Pancreas (tissue), 10 donors: Measurements from ENCODE around the gene CTNNA2. TPM values are rescaled to one million over a fixed set of nuclear protein-coding genes. Genes with fewer than 3 reads are reported as not detected.

ENCODE experiments used
- ATAC-seq, 4 donors: fragments of 200-7000 bp; cut with Tn5 transposase; one replicate each; pipeline versions ENCODE4 v1.8.0 to v1.9.1; 2020; ENCODE audit warnings: mild to moderate bottlenecking in 4 of 4, moderate library complexity in 4 of 4
- DNase-seq, 6 donors: peaks; one replicate each; pipeline ENCODE4 v3.0.0-alpha.2; 2020
- FAIRE-seq: peaks from 2 replicates; lab custom pipeline; 2012; peaks lifted over from hg19 to GRCh38; lab: Jason Lieb, UNC
- H3K27ac ChIP-seq, 4 donors: fragments of 200-600 bp; sonication (generic); 1 replicate in 3 of 4; 2 replicates in 1 of 4; pipeline versions ENCODE4 v1.5.0 to v1.8.0; 2020
- H3K27me3 ChIP-seq, 4 donors: fragments of 200-600 bp; one replicate each; pipeline ENCODE4 v1.8.0; 2021
- H3K36me3 ChIP-seq, 3 donors: fragments of 200-600 bp; sonication (generic) in 1 of 3; one replicate each; pipeline versions ENCODE4 v1.5.0 to v1.8.0; 2020 to 2021
- H3K4me1 ChIP-seq, 3 donors: fragments of 200-600 bp; one replicate each; pipeline ENCODE4 v1.8.0; 2021
- H3K4me3 ChIP-seq, 4 donors: fragments of 200-600 bp; sonication (generic) in 2 of 4; one replicate each; pipeline versions ENCODE4 v1.5.0 to v1.8.0; 2020 to 2021
- H3K9me3 ChIP-seq, 4 donors: fragments of 200-600 bp; one replicate each; pipeline ENCODE4 v1.8.0; 2021
- CTCF ChIP-seq, 4 donors: fragments of 200-600 bp; sonication (generic) in 3 of 4; IDR thresholded peaks; one replicate each; pipeline versions ENCODE4 v1.5.0 to v1.8.0; 2021; ENCODE audit warnings: antibody characterized with exemption in 4 of 4
- WGBS, 2 donors: extraction: QIAGEN DNeasy Blood & Tissue Kit; methylation state at CpG; one replicate each; pipeline ENCODE4 v1.1.7; 2013; 5-methylcytosine and 5-hydroxymethylcytosine counted together
- intact Hi-C, 3 donors: fragments of 100-400 bp; cut with DNase I; formaldehyde crosslinking; loops; one replicate each; pipeline versions ENCODE4 v1.11.1 to v1.14.2; 2022
- polyA plus RNA-seq, 2 donors: library from polyadenylated mRNA; stranded (reverse); fragments of 200-250 nt; gene quantifications; one replicate each; pipeline ENCODE4 v1.2.3, GENCODE V29; 2013
- total RNA-seq, 6 donors: library from RNA; stranded (reverse); fragmentation: NEBNext Ultra II Directional in 4 of 6; extraction: Animal tissue kit (Norgen Biotek cat#: 25700) in 4 of 6; gene quantifications; one replicate each; pipeline versions ENCODE4 v1.2.1 to v1.2.4, GENCODE V29; 2021 to 2023
- donor health status: healthy with polysubstance abuse.
- donor health status: DM: no; HTN: no; CAD: no; lungs with moderate emphysema.
- donor health status: DM: no; HTN: no; CAD: no.
- donor health status: control.
- donor health status: control.
- donor health status: Bipolar disorder and iron deficiency.
- donor health status: DM: yes; HTN: yes; CAD: no.
- donor health status: DM: no; HTN: no; CAD: no.
- donor health status: DM: no; HTN: no; CAD: no.
- donor health status: DM: yes; HTN: yes; CAD: no.

Gene CTNNA2
- total and polyA plus RNA-seq, 8 donors: 0.25 to 12.1 (median 2.1) TPM

- no peak overlapping the region for H3K27ac ChIP-seq
- H3K27me3 ChIP-seq: no peaks in the 10 kb centered on the region
- no peak for DNase-seq
- no peaks in the 10 kb centered on the region for H3K4me1 ChIP-seq
- no peaks in the 10 kb centered on the region for H3K36me3 ChIP-seq
- H3K9me3 ChIP-seq: no peaks in the 10 kb centered on the region
- H3K4me3 ChIP-seq: no peak overlapping the region
- no peak for TF ChIP-seq CTCF (IDR thresholded peaks at IDR 0.05)
- FAIRE-seq: no peak
- intact Hi-C loops: no loop called here
- 78 to 81% methylated on average over 1 of the region's 1 CpG for WGBS, 2 donors
- no peak for ATAC-seq
These were observed 66.1 kb downstream of the CTNNA2 start for GRCh38 chr2:79578952-79579351.

GRCh38 chr2:79580175-79580574 is 67.3 kb downstream of the CTNNA2 start:
- Histone ChIP-seq H3K4me1 (no peaks in the 10 kb centered on the region), H3K36me3 (no peaks in the 10 kb centered on the region), H3K4me3 (no peak overlapping the region), H3K9me3 (no peaks in the 10 kb centered on the region), H3K27me3 (no peaks in the 10 kb centered on the region), H3K27ac (no peak overlapping the region)
- intact Hi-C loops: no loop called here
- no peak for ATAC-seq
- FAIRE-seq: no peak
- no peak for TF ChIP-seq CTCF (IDR thresholded peaks at IDR 0.05)
- 78 to 80% methylated on average over 6 of the region's 6 CpGs for WGBS, 2 donors
- DNase-seq: no peak

GRCh38 chr2:79585701-79586433 is 73.0 kb downstream of the CTNNA2 start:
- DNase-seq: no peak
- no peaks in the 10 kb centered on the region for H3K27me3 ChIP-seq
- no peak for FAIRE-seq
- no peak for TF ChIP-seq CTCF (IDR thresholded peaks at IDR 0.05)
- H3K4me1 ChIP-seq: no peaks in the 10 kb centered on the region
- H3K27ac ChIP-seq: no peak overlapping the region
- no peaks in the 10 kb centered on the region for H3K9me3 ChIP-seq
- no peaks in the 10 kb centered on the region for H3K36me3 ChIP-seq
- intact Hi-C loops: no loop called here
- WGBS, 2 donors: 66 to 83% methylated on average over 11 of the region's 11 CpGs
- no peak overlapping the region for H3K4me3 ChIP-seq
- ATAC-seq: no peak

GRCh38 chr2:79591281-79591680 is 78.4 kb downstream of the CTNNA2 start:
- no peak for ATAC-seq
- no peak overlapping the region for H3K4me3 ChIP-seq
- intact Hi-C loops: no loop called here
- WGBS, 2 donors: 6 to 7% methylated on average over 1 of the region's 1 CpG
- FAIRE-seq: no peak
- H3K36me3 ChIP-seq: no peaks in the 10 kb centered on the region
- no peak for TF ChIP-seq CTCF (IDR thresholded peaks at IDR 0.05)
- no peaks in the 10 kb centered on the region for H3K27me3 ChIP-seq
- H3K4me1 ChIP-seq: no peaks in the 10 kb centered on the region
- no peaks in the 10 kb centered on the region for H3K9me3 ChIP-seq
- no peak overlapping the region for H3K27ac ChIP-seq
- DNase-seq: no peak

- 53 to 59% methylated on average over 4 of the region's 4 CpGs for whole genome bisulfite sequencing, 2 donors
- Histone ChIP-seq H3K4me1 (no peaks in the 10 kb centered on the region), H3K9me3 (no peaks in the 10 kb centered on the region), H3K27me3 (no peaks in the 10 kb centered on the region), H3K4me3 (no peak overlapping the region), H3K36me3 (no peaks in the 10 kb centered on the region), H3K27ac (no peak overlapping the region)
- ATAC-seq: no peak
- FAIRE-seq: no peak
- intact Hi-C loops: no loop called here
- no peak for TF ChIP-seq CTCF (IDR thresholded peaks at IDR 0.05)
- no peak for DNase-seq
These were observed 80.5 kb downstream of the CTNNA2 start for GRCh38 chr2:79593237-79593867.
